Measurements from ENCODE around the gene THRB.

- no peak for TF ChIP-seq CTCF (IDR thresholded peaks at IDR 0.05)
- no peak for TF ChIP-seq POLR2A (IDR thresholded peaks at IDR 0.05)
Measured at GRCh38 chr3:24151594-24151993, 343.1 kb downstream of the THRB start.
